ENCODE measurements around the gene TNFRSF17. TPM values are rescaled to one million over a fixed set of nuclear protein-coding genes. Genes with fewer than 3 reads are reported as not detected.
A peak's percentile ranks its signal among the peaks of the same experiment; 100 is the strongest.

Gene TNFRSF17
- total and polyA plus RNA-seq, 2 of the 13 experiments (the other 11 are each of a cell fraction or from before 2014, with no cell fraction given): not detected

DNA sequence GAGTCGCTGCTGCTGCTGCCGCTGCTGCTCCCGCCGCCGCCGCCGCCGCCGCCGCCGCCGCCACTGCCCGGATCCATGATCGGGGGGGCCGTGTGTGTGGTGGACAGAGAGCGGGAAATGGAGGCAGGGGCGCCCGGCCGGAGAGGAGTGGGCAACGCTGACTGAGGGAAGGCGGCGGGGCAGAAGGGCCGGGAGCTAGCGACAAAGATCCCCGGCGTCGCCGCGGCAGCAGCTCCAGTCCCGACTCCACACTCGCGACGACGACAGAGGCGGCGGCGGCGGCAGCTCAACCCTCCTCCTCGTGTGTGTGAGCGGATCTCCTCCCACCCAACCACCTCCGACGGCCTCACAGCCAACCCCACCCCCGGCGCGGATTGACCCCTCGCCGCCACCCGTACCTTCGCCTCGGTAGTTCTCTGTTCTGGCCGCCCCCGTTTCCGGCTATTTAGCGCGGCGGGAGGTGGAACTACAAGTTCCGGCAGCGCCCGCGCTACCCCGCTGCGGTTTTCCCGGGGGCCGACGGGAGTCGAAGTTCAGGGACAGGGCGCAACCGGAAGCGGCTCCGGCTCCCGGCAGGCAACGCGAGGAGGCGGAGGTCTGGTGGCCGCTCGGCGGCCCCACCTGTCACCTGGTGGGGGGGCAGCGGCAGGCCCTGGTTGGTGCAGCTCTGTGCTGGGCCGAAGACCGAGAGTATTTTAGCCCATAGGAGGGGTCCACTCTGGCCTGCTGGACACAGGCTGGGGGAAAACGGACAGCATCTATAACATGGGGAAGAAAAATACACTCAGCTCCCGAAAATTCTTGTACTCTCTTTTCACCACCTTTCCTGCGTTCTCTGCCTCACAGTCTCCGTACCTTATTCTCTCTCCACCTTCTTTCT lies 49.1 kb upstream of the TNFRSF17 start, which contains the start of gene GSPT1 (continued):
- TF ChIP-seq, protein P1, sequence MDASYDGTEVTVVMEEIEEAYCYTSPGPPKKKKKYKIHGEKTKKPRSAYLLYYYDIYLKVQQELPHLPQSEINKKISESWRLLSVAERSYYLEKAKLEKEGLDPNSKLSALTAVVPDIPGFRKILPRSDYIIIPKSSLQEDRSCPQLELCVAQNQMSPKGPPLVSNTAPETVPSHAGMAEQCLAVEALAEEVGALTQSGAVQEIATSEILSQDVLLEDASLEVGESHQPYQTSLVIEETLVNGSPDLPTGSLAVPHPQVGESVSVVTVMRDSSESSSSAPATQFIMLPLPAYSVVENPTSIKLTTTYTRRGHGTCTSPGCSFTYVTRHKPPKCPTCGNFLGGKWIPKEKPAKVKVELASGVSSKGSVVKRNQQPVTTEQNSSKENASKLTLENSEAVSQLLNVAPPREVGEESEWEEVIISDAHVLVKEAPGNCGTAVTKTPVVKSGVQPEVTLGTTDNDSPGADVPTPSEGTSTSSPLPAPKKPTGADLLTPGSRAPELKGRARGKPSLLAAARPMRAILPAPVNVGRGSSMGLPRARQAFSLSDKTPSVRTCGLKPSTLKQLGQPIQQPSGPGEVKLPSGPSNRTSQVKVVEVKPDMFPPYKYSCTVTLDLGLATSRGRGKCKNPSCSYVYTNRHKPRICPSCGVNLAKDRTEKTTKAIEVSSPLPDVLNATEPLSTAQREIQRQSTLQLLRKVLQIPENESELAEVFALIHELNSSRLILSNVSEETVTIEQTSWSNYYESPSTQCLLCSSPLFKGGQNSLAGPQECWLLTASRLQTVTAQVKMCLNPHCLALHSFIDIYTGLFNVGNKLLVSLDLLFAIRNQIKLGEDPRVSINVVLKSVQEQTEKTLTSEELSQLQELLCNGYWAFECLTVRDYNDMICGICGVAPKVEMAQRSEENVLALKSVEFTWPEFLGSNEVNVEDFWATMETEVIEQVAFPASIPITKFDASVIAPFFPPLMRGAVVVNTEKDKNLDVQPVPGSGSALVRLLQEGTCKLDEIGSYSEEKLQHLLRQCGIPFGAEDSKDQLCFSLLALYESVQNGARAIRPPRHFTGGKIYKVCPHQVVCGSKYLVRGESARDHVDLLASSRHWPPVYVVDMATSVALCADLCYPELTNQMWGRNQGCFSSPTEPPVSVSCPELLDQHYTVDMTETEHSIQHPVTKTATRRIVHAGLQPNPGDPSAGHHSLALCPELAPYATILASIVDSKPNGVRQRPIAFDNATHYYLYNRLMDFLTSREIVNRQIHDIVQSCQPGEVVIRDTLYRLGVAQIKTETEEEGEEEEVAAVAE (CRISPR knock-in tag; IDR thresholded peaks at IDR 0.05; ENCODE audit: borderline replicate concordance): peak; percentile 86
- TF ChIP-seq, protein P2, sequence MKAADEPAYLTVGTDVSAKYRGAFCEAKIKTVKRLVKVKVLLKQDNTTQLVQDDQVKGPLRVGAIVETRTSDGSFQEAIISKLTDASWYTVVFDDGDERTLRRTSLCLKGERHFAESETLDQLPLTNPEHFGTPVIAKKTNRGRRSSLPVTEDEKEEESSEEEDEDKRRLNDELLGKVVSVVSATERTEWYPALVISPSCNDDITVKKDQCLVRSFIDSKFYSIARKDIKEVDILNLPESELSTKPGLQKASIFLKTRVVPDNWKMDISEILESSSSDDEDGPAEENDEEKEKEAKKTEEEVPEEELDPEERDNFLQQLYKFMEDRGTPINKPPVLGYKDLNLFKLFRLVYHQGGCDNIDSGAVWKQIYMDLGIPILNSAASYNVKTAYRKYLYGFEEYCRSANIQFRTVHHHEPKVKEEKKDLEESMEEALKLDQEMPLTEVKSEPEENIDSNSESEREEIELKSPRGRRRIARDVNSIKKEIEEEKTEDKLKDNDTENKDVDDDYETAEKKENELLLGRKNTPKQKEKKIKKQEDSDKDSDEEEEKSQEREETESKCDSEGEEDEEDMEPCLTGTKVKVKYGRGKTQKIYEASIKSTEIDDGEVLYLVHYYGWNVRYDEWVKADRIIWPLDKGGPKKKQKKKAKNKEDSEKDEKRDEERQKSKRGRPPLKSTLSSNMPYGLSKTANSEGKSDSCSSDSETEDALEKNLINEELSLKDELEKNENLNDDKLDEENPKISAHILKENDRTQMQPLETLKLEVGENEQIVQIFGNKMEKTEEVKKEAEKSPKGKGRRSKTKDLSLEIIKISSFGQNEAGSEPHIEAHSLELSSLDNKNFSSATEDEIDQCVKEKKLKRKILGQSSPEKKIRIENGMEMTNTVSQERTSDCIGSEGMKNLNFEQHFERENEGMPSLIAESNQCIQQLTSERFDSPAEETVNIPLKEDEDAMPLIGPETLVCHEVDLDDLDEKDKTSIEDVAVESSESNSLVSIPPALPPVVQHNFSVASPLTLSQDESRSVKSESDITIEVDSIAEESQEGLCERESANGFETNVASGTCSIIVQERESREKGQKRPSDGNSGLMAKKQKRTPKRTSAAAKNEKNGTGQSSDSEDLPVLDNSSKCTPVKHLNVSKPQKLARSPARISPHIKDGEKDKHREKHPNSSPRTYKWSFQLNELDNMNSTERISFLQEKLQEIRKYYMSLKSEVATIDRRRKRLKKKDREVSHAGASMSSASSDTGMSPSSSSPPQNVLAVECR (CRISPR knock-in tag; IDR thresholded peaks at IDR 0.05; ENCODE audit: borderline replicate concordance): peak; percentile 96
- TF ChIP-seq, protein P3, sequence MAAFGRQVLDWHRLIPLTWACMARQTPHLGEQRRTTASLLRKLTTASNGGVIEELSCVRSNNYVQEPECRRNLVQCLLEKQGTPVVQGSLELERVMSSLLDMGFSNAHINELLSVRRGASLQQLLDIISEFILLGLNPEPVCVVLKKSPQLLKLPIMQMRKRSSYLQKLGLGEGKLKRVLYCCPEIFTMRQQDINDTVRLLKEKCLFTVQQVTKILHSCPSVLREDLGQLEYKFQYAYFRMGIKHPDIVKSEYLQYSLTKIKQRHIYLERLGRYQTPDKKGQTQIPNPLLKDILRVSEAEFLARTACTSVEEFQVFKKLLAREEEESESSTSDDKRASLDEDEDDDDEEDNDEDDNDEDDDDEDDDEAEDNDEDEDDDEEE (CRISPR knock-in tag; IDR thresholded peaks at IDR 0.05): peak; percentile 74; the same call in 1 of the 2 replicates
- TF ChIP-seq, protein P4, sequence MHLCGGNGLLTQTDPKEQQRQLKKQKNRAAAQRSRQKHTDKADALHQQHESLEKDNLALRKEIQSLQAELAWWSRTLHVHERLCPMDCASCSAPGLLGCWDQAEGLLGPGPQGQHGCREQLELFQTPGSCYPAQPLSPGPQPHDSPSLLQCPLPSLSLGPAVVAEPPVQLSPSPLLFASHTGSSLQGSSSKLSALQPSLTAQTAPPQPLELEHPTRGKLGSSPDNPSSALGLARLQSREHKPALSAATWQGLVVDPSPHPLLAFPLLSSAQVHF (CRISPR knock-in tag; IDR thresholded peaks at IDR 0.05): peak; percentile 82; the same call in 1 of the 2 replicates
- peak; percentile 87 for TF ChIP-seq ARNTL (CRISPR knock-in tag; IDR thresholded peaks at IDR 0.05)
- peak; percentile 57; the same call in 1 of the 2 replicates for TF ChIP-seq TEAD2 (CRISPR knock-in tag; IDR thresholded peaks at IDR 0.05)
- TF ChIP-seq ZNF75D (CRISPR knock-in tag; IDR thresholded peaks at IDR 0.05; ENCODE audit: borderline replicate concordance): no peak
- TF ChIP-seq SNAPC2 (CRISPR knock-in tag; IDR thresholded peaks at IDR 0.05): peak; percentile 74
- TF ChIP-seq HMG20A (CRISPR knock-in tag; IDR thresholded peaks at IDR 0.05; ENCODE audit: borderline replicate concordance): no peak
- TF ChIP-seq CREM (IDR thresholded peaks at IDR 0.05): peak; percentile 99
- TF ChIP-seq CREM (CRISPR knock-in tag; IDR thresholded peaks at IDR 0.05): 0 out of 2 replicates have a peak, but pooled peaks have one; percentile 6
- no peak; the same call in 1 of the 2 replicates for TF ChIP-seq NCOR1 (IDR thresholded peaks at IDR 0.05; ENCODE audit: borderline replicate concordance, low read length)
- TF ChIP-seq ELF3 (CRISPR knock-in tag; IDR thresholded peaks at IDR 0.05): peak; percentile 96
- TF ChIP-seq ZNF567 (CRISPR knock-in tag; IDR thresholded peaks at IDR 0.05; ENCODE audit: borderline replicate concordance): peak; percentile 94
- no peak for TF ChIP-seq ZNF326 (CRISPR knock-in tag; IDR thresholded peaks at IDR 0.05; ENCODE audit: borderline replicate concordance)
- TF ChIP-seq, protein P5, sequence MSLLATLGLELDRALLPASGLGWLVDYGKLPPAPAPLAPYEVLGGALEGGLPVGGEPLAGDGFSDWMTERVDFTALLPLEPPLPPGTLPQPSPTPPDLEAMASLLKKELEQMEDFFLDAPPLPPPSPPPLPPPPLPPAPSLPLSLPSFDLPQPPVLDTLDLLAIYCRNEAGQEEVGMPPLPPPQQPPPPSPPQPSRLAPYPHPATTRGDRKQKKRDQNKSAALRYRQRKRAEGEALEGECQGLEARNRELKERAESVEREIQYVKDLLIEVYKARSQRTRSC (CRISPR knock-in tag; IDR thresholded peaks at IDR 0.05; ENCODE audit: low read depth): no peak
- peak; percentile 76 for TF ChIP-seq ZFP41 (CRISPR knock-in tag; IDR thresholded peaks at IDR 0.05; ENCODE audit: borderline replicate concordance)

Data from HepG2 (cell line).